Activated T-helper 2 cell treated with anti-CD3 and anti-CD28 coated beads, Interferon-gamma antibody, Interleukin-2, Interleukin-4, amounts not matched to agents 10 μg/mL and 5 μg/mL and 100 μg/mL, durations not matched to agents 14 hours and 24 hours and 36 hours (primary cell): Measurements from ENCODE around the gene CCDC57. TPM values are rescaled to one million over a fixed set of nuclear protein-coding genes. Genes with fewer than 3 reads are reported as not detected.
A peak's percentile ranks its signal among the peaks of the same experiment; 100 is the strongest.

Source experiments
- DNase-seq: peaks from one replicate; pipeline ENCODE4 v3.0.0; 2021; ENCODE audit warnings: low spot score
- H3K27ac Mint-ChIP-seq: one replicate; pipeline ENCODE4 v1.8.0; 2021; ENCODE audit warnings: mixed read lengths
- H3K27me3 Mint-ChIP-seq: one replicate; pipeline ENCODE4 v1.8.0; 2021; ENCODE audit warnings: low read depth, mixed read lengths
- H3K36me3 Mint-ChIP-seq: one replicate; pipeline ENCODE4 v1.8.0; 2021; ENCODE audit warnings: low read depth, mixed read lengths
- H3K4me1 Mint-ChIP-seq: one replicate; pipeline ENCODE4 v1.8.0; 2021; ENCODE audit warnings: low read depth, mixed read lengths
- H3K4me3 Mint-ChIP-seq: one replicate; pipeline ENCODE4 v1.8.0; 2021; ENCODE audit warnings: low read depth, mild to moderate bottlenecking, moderate library complexity, mixed read lengths
- H3K9me3 Mint-ChIP-seq: one replicate; pipeline ENCODE4 v1.8.0; 2021; ENCODE audit warnings: mixed read lengths
- intact Hi-C: fragments of 100-400 bp; cut with micrococcal nuclease; formaldehyde crosslinking; loops from one replicate; pipeline ENCODE4 v1.15.1; 2023
- total RNA-seq: library from RNA; stranded (reverse); gene quantifications from 2 replicates; pipeline ENCODE4 v1.2.3, GENCODE V29; 2022

Gene CCDC57
- total RNA-seq, 1 donor from 2014 or later, result 51.7 TPM

DNA sequence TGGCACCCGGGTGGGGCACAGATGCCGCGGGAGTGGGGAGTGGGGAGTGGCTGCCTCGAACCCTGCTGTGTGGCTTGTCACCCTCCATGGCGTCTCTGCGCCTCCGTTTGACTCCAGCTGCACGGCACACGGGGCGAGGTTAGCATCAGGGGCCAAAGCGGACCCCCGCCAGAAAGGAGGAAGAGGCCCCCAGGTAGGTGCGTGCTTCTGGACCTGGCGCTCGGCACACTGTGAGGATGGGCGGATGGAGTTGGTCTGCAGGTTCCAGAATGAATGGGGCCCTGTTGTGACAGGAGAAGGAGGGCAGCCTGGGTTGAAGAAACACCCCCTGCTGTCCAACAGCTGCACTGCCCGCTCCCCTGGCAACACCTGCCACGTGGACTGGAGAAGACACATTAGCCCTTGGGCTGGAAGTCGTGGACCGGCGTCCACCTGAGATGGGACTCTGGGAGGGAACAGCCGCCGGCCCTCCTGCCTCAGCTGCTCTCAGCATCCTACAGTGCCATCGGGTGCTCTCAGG is 105.2 kb downstream of the CCDC57 start:
- Mint-ChIP-seq H3K27ac (no peak overlapping the region), H3K4me3 (no peak overlapping the region), H3K9me3 (no peaks in the 10 kb centered on the region), H3K27me3 (no peaks in the 10 kb centered on the region), H3K4me1 (peaks cover 13% of the 10 kb centered on the region), H3K36me3 (peaks cover 1% of the 10 kb centered on the region)
- intact Hi-C loops, result no loop called here
- DNase-seq, result no peak

DNA sequence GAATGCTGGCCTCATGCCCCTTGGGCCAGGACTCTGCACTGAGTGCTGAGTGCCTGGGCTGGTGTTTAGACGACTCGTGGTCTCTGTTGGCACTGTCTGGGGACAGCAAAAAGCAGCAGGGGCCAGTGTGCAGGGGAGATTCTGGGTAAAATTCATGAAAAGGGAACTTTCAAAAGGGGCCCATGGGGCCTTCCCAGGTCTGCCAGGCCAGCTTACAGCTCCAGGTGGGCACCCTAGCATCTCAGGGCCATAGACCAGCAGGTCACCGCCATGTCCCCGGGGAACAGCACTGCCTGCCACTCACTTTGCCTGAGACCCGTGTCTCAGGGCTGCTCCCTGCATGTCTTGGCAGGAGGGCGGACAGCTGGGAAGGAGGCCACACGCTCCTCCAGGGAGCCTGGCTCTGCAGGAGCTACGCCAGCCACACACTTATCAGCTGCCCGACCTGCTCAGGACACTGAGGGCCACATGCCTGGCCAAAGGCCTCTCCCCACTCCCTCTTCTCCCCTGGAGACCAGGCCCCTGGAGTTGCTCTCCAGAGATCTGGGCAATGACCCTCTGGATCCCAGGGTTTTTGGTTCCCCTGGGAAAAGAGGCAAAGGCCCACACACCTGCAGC is 105.8 kb downstream of the CCDC57 start:
- Mint-ChIP-seq H3K27ac (peak overlapping the region; percentile 93), H3K36me3 (peaks cover 3% of the 10 kb centered on the region), H3K9me3 (no peaks in the 10 kb centered on the region), H3K4me1 (peaks cover 13% of the 10 kb centered on the region), H3K27me3 (no peaks in the 10 kb centered on the region), H3K4me3 (peak overlapping the region; percentile 83)
- intact Hi-C loops, result loop anchor here (1.0 kb wide), 1 partner anchor 8 kb away; the partner anchor contains the start of gene FASN
- no peak for DNase-seq

GRCh38 chr17:82105882-82106687 is 106.6 kb downstream of the CCDC57 start:
- peak; percentile 60 for DNase-seq
- H3K27ac Mint-ChIP-seq, result peak overlapping the region; percentile 93
- peaks cover 5% of the 10 kb centered on the region for H3K36me3 Mint-ChIP-seq
- no peaks in the 10 kb centered on the region for H3K27me3 Mint-ChIP-seq
- H3K4me3 Mint-ChIP-seq, result peak overlapping the region; percentile 83
- peaks cover 13% of the 10 kb centered on the region for H3K4me1 Mint-ChIP-seq
- H3K9me3 Mint-ChIP-seq, result no peaks in the 10 kb centered on the region
- intact Hi-C loops, result loop anchor here (1.0 kb wide), 1 partner anchor 8 kb away; the partner anchor contains the start of gene FASN

GRCh38 chr17:82105417-82105881 is 107.2 kb downstream of the CCDC57 start:
- no peaks in the 10 kb centered on the region for H3K27me3 Mint-ChIP-seq
- H3K9me3 Mint-ChIP-seq, result no peaks in the 10 kb centered on the region
- intact Hi-C loops, result no loop called here
- peaks cover 13% of the 10 kb centered on the region for H3K4me1 Mint-ChIP-seq
- no peak for DNase-seq
- peaks cover 8% of the 10 kb centered on the region for H3K36me3 Mint-ChIP-seq
- peak overlapping the region; percentile 93 for H3K27ac Mint-ChIP-seq
- H3K4me3 Mint-ChIP-seq, result peak overlapping the region; percentile 83

DNA sequence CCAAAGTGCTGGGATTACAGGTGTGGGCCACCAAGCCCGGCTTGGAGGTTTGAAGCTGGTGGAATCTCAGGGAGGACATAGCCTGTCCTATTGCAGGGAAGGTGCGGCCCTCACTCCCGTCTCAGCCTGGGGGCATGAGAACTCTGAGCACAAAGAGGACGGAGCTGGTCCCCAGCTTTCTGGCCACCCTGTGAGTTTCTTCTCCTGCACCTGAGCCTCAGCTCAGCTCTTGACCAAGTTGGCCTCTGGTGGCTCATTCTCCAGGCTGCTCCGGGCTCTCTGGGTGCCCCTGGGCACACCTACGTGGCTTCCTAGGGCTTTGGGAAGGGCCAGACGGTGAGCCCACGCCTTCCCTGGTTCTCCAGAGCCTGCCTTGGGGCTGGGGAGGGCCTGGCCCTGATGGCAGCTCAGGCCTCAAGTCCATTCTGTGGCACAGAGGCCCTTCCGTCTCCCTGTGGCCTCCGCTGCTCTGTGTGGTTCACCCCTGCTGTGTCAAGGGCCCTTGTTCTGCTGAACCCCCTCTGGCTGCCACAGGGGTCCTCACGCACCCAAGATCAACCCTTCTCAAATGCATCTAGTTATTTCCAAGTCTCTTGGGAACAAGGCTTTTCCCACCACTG is 107.7 kb downstream of the CCDC57 start:
- peaks cover 15% of the 10 kb centered on the region for H3K4me1 Mint-ChIP-seq
- H3K36me3 Mint-ChIP-seq, result peaks cover 8% of the 10 kb centered on the region
- DNase-seq, result no peak
- peak overlapping the region; percentile 83 for H3K4me3 Mint-ChIP-seq
- H3K27ac Mint-ChIP-seq, result peak overlapping the region; percentile 17
- H3K27me3 Mint-ChIP-seq, result no peaks in the 10 kb centered on the region
- intact Hi-C loops, result loop anchor here (5.0 kb wide), 1 partner anchor 47 kb away; no protein-coding TSS in a partner anchor
- H3K9me3 Mint-ChIP-seq, result no peaks in the 10 kb centered on the region

DNA sequence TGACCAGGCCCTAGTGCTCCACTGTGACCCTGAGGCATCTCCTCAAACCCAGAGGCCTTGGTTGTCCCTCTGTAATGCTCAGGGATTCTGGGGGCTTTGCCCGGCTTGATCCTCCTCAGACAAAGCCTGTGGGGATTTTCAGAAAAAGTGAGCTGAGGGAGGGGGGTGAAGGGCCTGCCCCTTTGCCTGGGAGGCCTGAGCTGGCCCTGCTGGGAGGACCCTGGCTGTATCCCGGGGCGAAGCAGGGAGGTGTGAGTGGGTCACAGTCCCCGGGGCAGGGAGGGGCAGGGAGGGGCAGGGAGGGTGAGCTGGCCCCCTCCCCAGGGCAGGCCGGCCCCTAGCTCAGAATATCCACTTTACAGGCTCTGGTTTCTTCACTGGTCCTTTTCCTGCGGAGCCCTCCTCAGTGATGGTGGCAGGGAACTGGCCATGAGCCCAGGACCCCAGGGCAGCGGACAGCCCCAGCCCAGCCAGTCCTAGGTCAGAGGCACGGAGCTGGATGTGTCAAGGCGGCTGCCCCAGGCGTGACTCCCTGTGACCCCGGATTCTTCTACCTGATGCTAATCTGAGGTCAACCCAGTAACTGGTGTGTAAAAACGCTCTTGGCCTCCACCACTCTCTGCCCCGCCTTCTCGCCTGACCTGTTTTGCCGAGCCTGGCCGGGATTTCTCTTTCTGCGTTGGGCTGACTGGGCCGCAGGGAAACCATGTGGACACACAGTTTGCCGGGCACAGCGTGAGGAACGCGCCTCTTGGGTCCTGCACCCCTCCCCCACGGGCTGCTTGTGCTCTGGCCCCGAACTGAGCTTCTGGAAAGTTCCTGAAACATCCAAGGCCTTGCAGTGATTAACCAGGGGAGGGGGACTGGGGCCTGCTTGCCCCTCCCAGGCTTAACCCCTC is 108.8 kb downstream of the CCDC57 start:
- Mint-ChIP-seq H3K36me3 (peaks cover 8% of the 10 kb centered on the region), H3K9me3 (no peaks in the 10 kb centered on the region), H3K4me1 (peaks cover 14% of the 10 kb centered on the region), H3K27ac (no peak overlapping the region), H3K4me3 (no peak overlapping the region), H3K27me3 (no peaks in the 10 kb centered on the region)
- no peak for DNase-seq
- intact Hi-C loops, result loop anchor here (5.0 kb wide), 1 partner anchor 48 kb away; no protein-coding TSS in a partner anchor

- Mint-ChIP-seq H3K4me3 (no peak overlapping the region), H3K36me3 (peaks cover 8% of the 10 kb centered on the region), H3K27ac (peak overlapping the region; percentile 53), H3K9me3 (no peaks in the 10 kb centered on the region), H3K27me3 (no peaks in the 10 kb centered on the region), H3K4me1 (peaks cover 11% of the 10 kb centered on the region)
- intact Hi-C loops, result loop anchor here (5.0 kb wide), 1 partner anchor 50 kb away; no protein-coding TSS in a partner anchor
- no peak for DNase-seq
These were observed 110.6 kb downstream of the CCDC57 start for GRCh38 chr17:82101767-82102679.

GRCh38 chr17:82101301-82101715 is 111.3 kb downstream of the CCDC57 start:
- peaks cover 12% of the 10 kb centered on the region for H3K36me3 Mint-ChIP-seq
- no peaks in the 10 kb centered on the region for H3K27me3 Mint-ChIP-seq
- H3K4me1 Mint-ChIP-seq, result peaks cover 7% of the 10 kb centered on the region
- no peak overlapping the region for H3K4me3 Mint-ChIP-seq
- no peak for DNase-seq
- H3K9me3 Mint-ChIP-seq, result no peaks in the 10 kb centered on the region
- intact Hi-C loops, result loop anchor here (5.0 kb wide), 1 partner anchor 51 kb away; no protein-coding TSS in a partner anchor
- H3K27ac Mint-ChIP-seq, result no peak overlapping the region

DNA sequence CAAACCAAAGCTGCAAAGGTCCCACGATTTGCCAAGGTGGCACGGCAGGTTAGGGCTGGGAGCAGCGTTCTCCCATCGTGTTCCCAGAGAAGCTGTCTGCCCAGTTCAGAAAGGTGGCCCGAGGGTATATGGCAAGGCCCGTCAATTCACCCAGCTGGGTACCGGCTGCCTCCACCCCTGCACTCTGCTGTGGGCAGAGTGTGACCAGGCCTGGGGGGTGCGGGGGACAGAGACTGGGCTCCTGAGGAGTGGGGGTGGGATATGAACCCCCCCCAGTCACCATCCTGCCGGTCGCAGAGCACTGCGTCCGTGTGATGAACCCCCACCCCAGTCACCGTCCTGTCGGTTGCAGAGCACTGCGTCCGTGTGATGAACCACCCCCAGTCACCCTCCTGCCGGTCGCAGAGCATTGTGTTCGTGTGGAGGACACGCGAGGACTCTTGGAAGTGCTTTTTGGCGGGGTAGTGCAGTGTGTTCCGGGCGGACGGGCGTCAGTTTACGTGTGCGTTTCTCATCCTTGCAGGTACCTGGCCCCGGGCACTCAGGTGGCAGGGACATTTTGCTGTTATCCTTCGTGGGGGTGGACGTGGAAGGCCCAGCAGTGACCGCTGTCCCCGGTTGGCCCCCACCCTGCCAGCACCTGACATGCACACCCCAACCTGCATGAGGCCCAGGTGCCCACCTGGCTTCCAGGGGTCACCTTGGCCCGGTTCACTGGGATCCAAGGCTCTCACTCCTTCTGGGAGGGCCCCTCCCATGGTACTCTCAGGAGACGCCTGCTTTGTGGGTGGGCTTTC is 111.9 kb downstream of the CCDC57 start:
- Mint-ChIP-seq H3K36me3 (peaks cover 18% of the 10 kb centered on the region), H3K4me3 (peak overlapping the region; percentile 85), H3K27ac (no peak overlapping the region), H3K27me3 (no peaks in the 10 kb centered on the region), H3K4me1 (peaks cover 5% of the 10 kb centered on the region), H3K9me3 (no peaks in the 10 kb centered on the region)
- no peak for DNase-seq
- intact Hi-C loops, result loop anchor here (5.0 kb wide), 1 partner anchor 52 kb away; no protein-coding TSS in a partner anchor

DNA sequence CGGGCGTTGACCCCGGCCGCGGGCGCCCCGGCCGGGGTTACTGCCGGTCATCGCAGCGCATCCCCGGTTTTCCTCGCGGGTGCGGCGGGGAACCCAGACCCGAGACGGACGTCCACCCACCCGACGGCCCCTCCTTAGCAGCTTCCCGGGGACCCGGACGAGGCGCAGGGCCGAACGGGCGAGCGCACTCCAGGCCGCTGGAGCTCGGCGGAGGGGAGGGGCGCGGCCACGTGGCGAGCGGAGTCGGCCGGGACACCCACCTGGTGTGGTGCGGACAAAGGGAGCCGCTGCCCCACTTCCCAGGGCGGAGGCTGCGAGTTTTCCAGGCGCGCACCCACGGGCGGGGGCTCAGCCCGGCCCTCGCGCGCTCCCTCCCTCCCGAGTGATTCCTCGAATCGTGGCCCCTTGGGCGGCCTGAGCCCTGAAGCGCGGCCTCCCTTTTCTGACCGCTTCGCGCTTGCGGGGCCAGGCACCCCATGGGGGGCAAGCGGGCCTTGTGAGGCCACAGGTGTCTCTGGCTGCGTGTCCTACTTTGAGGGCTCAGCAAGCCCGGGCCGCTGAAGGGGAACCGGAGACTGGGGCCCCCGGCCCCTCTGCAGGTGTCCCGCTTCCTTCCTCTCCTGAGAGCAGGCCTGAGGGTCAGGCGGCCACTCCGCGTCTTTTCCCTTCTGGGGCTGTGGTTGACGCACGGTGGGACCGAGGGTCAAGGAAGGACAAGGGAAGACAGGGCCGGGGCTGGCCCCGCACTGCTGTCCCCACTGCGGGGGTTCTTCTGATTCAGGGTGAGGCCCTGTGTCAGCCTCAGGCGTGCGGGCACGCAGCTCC is 113.5 kb downstream of the CCDC57 start:
- Mint-ChIP-seq H3K27me3 (no peaks in the 10 kb centered on the region), H3K9me3 (no peaks in the 10 kb centered on the region), H3K4me3 (peak overlapping the region; percentile 85), H3K4me1 (peaks cover 5% of the 10 kb centered on the region), H3K36me3 (peaks cover 27% of the 10 kb centered on the region), H3K27ac (peak overlapping the region; percentile 90)
- no peak for DNase-seq
- intact Hi-C loops, result loop anchor here (1.0 kb wide), 1 partner anchor 7 kb away; no protein-coding TSS in a partner anchor
